GM10248 (cell line): ENCODE measurements around the gene TNIK.
A peak's percentile ranks its signal among the peaks of the same experiment; 100 is the strongest.

Source experiments
- CTCF ChIA-PET: fragments of 300-600 bp; sonication (Branson Sonifier 250); formaldehyde crosslinking; extraction: SDS; loops from one replicate; lab custom pipeline; 2021; ENCODE audit warnings: antibody characterized with exemption; lab: Yijun Ruan, JAX
- POLR2A ChIA-PET: fragments of 350-650 bp; sonication (Branson Sonifier 250); formaldehyde crosslinking; extraction: SDS; loops from one replicate; lab custom pipeline; 2020; ENCODE audit warnings: antibody characterized with exemption; lab: Yijun Ruan, JAX
- DNase-seq: peaks from one replicate; pipeline ENCODE4 v3.0.0; 2012; ENCODE audit errors: extremely low spot score
- TF ChIP-seq, protein P1 (sequence below): IDR thresholded peaks from 2 replicates; pipeline ENCODE4 v1.5.1; 2012; ENCODE audit warnings: mild to moderate bottlenecking, low read depth; ENCODE audit errors: extremely low read depth, missing control alignments, control extremely low read depth

Gene TNIK

DNA sequence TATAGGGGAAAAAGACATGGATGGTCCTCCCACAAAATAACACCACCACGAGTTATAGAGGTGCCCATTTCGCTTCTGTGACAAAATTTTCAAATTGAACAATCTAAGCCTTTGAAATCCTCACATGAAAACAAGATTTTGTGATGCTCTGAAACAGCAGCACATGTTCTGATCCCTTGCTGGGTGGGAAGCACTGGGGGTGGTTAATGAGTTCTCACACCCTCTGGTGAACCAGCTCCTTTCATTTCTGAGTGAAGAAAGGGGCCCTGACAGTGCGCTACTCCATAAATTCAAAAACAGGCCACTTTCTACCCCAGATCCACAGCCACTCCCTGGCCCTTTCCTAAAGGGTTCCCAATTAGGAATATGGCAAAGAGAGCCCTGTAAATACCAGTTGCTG, 129.3 kb downstream of the TNIK start:
- ChIA-PET CTCF (interaction anchor here (0.8 to 2.5 kb wide), 2 partner anchors 10 to 17 kb away, joined by 3 to 9 read pairs; no protein-coding TSS in a partner anchor), POLR2A (no interaction called here)
- DNase-seq, result no peak
- TF ChIP-seq, protein P1, sequence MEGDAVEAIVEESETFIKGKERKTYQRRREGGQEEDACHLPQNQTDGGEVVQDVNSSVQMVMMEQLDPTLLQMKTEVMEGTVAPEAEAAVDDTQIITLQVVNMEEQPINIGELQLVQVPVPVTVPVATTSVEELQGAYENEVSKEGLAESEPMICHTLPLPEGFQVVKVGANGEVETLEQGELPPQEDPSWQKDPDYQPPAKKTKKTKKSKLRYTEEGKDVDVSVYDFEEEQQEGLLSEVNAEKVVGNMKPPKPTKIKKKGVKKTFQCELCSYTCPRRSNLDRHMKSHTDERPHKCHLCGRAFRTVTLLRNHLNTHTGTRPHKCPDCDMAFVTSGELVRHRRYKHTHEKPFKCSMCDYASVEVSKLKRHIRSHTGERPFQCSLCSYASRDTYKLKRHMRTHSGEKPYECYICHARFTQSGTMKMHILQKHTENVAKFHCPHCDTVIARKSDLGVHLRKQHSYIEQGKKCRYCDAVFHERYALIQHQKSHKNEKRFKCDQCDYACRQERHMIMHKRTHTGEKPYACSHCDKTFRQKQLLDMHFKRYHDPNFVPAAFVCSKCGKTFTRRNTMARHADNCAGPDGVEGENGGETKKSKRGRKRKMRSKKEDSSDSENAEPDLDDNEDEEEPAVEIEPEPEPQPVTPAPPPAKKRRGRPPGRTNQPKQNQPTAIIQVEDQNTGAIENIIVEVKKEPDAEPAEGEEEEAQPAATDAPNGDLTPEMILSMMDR, result no peak

DNA sequence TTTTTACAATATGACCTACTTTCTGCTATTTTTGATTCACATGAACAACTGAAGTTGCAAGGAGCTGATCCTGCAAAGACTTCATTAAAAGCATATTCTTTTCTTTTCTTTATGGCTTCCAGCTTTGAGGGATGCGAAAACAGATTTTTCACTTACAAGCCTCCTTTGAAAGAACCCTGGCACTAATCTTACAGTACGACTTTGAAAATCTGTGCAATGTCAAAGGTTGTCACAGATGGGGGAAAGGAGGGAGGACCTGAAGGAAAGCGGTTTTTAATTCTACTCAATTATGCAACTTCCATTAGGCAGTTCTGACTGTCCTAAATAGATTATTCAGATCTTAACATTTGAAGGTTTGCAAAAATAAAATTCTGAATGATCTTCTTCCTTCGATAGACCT, 130.5 kb downstream of the TNIK start:
- ChIA-PET POLR2A (no interaction called here), CTCF (interaction anchor here (1.0 to 4.2 kb wide), 6 partner anchors 10 to 144 kb away, joined by 3 to 19 read pairs (median 4); no protein-coding TSS in a partner anchor)
- no peak for DNase-seq
- TF ChIP-seq, protein P1, result no peak

DNA sequence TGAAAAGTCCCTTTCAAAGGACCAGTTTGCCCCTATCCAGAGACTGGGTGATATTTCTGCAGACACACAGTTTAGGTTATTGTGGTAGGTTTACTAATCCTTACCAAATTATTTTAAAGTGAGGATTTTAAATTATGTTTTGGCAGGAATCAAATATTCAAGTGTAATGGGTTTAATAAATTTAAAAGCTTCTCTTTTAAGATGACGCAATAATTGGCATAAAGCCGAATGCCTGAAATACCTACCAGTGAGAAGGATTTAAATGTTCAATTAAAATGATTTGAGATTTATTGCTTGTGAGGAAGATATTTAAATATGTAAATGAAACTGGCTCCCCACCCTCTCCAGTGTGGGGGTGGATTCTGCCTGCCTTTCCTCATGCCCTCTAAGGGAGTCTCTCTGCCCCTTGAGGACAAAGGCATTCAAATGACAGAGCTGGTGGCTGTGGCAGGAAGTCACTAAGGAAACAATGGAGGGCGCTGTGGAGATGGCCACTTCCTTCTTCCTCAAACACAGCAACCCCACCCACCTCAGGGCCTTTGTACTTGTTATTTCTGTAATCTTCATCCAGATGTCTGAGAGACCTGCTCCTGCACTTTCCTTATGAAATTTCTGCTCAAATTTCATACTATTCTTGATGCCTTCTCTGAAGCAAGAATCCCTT, 131.7 kb downstream of the TNIK start:
- TF ChIP-seq, protein P1, result peak; percentile 32
- ChIA-PET CTCF (interaction anchor here (1.0 to 4.2 kb wide), 8 partner anchors 9 to 165 kb away, joined by 3 to 19 read pairs (median 4); no protein-coding TSS in a partner anchor), POLR2A (no interaction called here)
- DNase-seq, result no peak

DNA sequence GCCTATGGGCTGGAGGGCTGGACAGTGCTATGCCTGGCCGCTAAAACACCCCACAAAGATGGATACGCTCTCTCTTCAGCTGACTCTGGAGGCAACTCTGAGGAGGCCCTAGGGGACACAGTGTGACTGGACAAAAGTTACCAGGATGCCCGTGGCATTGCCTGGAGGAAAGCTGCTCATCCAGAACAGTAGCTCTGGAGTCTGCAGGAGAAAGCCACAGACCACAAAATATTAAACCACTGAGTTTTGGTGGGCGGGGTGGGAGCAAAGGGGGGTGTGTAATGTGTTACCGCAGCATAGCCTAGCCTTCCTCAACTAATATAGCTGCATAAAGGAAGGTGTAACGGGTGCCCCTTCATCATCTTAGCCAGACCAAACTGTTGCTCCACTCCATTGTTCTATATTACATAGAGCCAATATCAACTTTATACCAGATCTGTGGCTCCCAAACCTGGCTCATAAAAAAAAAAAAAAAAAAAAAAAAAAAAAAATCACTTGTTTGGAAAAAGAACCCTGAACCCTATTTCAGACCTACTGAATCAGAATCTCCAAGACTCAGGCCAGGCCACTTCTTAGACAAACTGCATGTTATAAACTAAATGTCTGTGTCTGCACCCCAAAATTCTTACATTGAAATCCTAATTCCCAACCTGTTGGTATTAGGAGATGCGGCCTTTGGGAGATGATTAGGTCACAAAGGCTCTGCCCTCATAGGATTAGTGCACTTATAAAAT, 132.6 kb downstream of the TNIK start:
- DNase-seq, result no peak
- ChIA-PET POLR2A (no interaction called here), CTCF (interaction anchor here (0.8 to 4.2 kb wide), 4 partner anchors 12 to 164 kb away, joined by 3 to 19 read pairs (median 3); no protein-coding TSS in a partner anchor)
- TF ChIP-seq, protein P1, result no peak

DNA sequence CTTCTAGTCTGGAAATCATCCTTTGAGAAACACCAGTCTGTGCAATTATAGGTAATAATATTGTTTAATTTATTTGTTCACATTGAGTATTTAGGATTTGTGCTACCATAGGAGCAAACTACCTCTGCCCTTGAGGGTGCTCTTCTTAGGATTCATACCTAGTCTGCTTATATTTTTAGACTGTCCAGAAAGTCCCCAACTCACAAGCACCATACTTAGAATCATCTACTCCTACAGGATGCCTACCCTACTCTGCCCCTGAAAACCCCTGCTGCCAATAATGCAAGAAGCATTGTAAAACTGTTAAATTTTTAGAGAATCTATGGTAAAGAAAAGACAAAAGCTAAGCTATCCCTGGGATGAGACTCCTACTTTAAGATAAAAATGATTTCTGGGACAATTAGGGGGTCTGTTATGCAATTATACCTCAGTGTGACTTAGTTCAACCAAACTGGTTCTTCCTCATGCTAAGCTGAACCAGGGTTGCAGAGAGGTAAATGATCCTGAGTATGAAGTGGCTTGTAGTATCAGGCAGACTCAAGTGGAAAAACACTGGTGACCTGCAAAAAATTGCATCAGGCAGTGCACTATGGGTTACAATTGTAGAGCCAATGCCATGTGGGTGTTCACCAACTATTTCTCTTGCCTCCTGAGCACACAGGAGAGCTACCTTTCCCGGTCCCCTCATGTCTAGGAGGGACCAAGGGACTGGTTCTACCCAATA, 133.3 kb downstream of the TNIK start:
- CTCF ChIA-PET, result interaction anchor here (0.8 to 4.2 kb wide), 3 partner anchors 11 to 22 kb away, joined by 3 to 19 read pairs (median 3); no protein-coding TSS in a partner anchor
- DNase-seq, result no peak
- TF ChIP-seq, protein P1, result no peak
- POLR2A ChIA-PET, result no interaction called here
